K562 (cell line): Measurements from ENCODE around the gene SMIM8. TPM values are rescaled to one million over a fixed set of nuclear protein-coding genes. Genes with fewer than 3 reads are reported as not detected.

Source experiments
- ATAC-seq: fragments of 200-7000 bp; cut with Tn5 transposase; 3 replicates; pipeline ENCODE4 v1.9.1; 2020; ENCODE audit warnings: moderate library complexity
- BruUV-seq: library from RNA; stranded (reverse); fragments of 400-500 nt; replicated peaks from 2 replicates; lab custom pipeline; 2021; lab: Mats Ljungman, UMichigan
- CTCF ChIA-PET: fragments of 300-600 bp; formaldehyde crosslinking; extraction: SDS; loops from one replicate; lab custom pipeline; 2021; ENCODE audit warnings: low intra/inter-chr PET ratio; lab: Yijun Ruan, JAX
- POLR2A ChIA-PET: fragments of 300-600, 350-650 bp; sonication (Branson Sonifier 250); formaldehyde crosslinking; extraction: SDS; loops from one replicate; lab custom pipeline; 2021; ENCODE audit warnings: antibody characterized with exemption, inconsistent platforms; lab: Yijun Ruan, JAX
- DNase-seq, 4 experiments: peaks; one replicate each; pipeline versions ENCODE4 v3.0.0 to v3.0.0-alpha.2; 2011 to 2018; ENCODE audit warnings: low spot score in 3 of 4, mixed read lengths in 3 of 4; ENCODE audit errors: extremely low read depth in 1 of 4
- FAIRE-seq: peaks from 2 replicates; lab custom pipeline; 2011; peaks lifted over from hg19 to GRCh38; lab: Jason Lieb, UNC
- H2AFZ ChIP-seq: 2 replicates; pipeline ENCODE4 v1.6.0; 2011; ENCODE audit warnings: low read depth, low read length, control low read depth, inconsistent platforms
- H3K27ac ChIP-seq: fragments of 200-600 bp; 3 replicates; pipeline ENCODE4 v1.8.0; 2011; ENCODE audit warnings: low read depth, mild to moderate bottlenecking, control low read depth, inconsistent platforms, low read length, moderate library complexity, mixed read lengths; ENCODE audit errors: extremely low read depth
- H3K27me3 ChIP-seq, 2 experiments: fragments of 300-600 bp in 1 of 2; 2 replicates in 1 of 2; 3 replicates in 1 of 2; pipeline versions ENCODE4 v1.6.0 to v1.8.0; 2011; ENCODE audit warnings: inconsistent platforms in 2 of 2, low read length in 2 of 2, mild to moderate bottlenecking in 1 of 2, mixed read lengths in 1 of 2, moderate library complexity in 1 of 2; ENCODE audit not compliant: control insufficient read depth in 2 of 2, insufficient read depth in 2 of 2
- H3K36me3 ChIP-seq: fragments of 300-600 bp; 3 replicates; pipeline ENCODE4 v1.8.0; 2011; ENCODE audit warnings: mild to moderate bottlenecking, low read length, inconsistent platforms; ENCODE audit not compliant: control insufficient read depth, insufficient read depth
- H3K4me1 ChIP-seq, 2 experiments: fragments of 200-600 bp in 1 of 2; replicated peaks in 1 of 2; 2 replicates in 1 of 2; 3 replicates in 1 of 2; pipeline versions ENCODE4 v1.5.1 to v1.8.0; 2011; ENCODE audit warnings: inconsistent platforms in 2 of 2, low read length in 2 of 2, mild to moderate bottlenecking in 1 of 2, mixed read lengths in 1 of 2, moderate library complexity in 1 of 2; ENCODE audit not compliant: control insufficient read depth in 2 of 2, insufficient read depth in 2 of 2
- H3K4me2 ChIP-seq: 2 replicates; pipeline ENCODE4 v1.6.1; 2011; ENCODE audit warnings: low read length, control low read depth, inconsistent platforms, mixed read lengths; ENCODE audit not compliant: insufficient read depth
- H3K4me3 ChIP-seq: fragments of 200-600 bp; sonication (generic), shearing (Covaris generic); 2 replicates; pipeline ENCODE4 v1.5.1; 2016; ENCODE audit warnings: control low read depth, inconsistent platforms
- H3K79me2 ChIP-seq: fragments of 200-600 bp; 3 replicates; pipeline ENCODE4 v1.8.0; 2011; ENCODE audit warnings: low read length, inconsistent platforms; ENCODE audit not compliant: control insufficient read depth, insufficient read depth
- H3K9ac ChIP-seq, 2 experiments: 2 replicates each; pipeline versions ENCODE4 v1.6.0 to v1.6.1; 2011; ENCODE audit warnings: low read depth in 2 of 2, low read length in 2 of 2, control low read depth in 1 of 2, inconsistent platforms in 1 of 2, mild to moderate bottlenecking in 1 of 2, mixed read lengths in 1 of 2; ENCODE audit not compliant: insufficient read depth in 1 of 2
- H3K9me1 ChIP-seq: one replicate; pipeline ENCODE4 v1.6.0; 2011; ENCODE audit warnings: inconsistent platforms, mild to moderate bottlenecking, low read length, moderate library complexity; ENCODE audit not compliant: control insufficient read depth, insufficient read depth
- H3K9me3 ChIP-seq: replicated peaks from 2 replicates; pipeline ENCODE4 v1.5.1; 2011; ENCODE audit warnings: low read depth, low read length, inconsistent platforms; ENCODE audit not compliant: control insufficient read depth, insufficient read depth
- H4K20me1 ChIP-seq: replicated peaks from 2 replicates; pipeline ENCODE4 v1.6.1; 2011; ENCODE audit warnings: low read length, inconsistent platforms, mixed read lengths; ENCODE audit not compliant: control insufficient read depth, insufficient read depth
- ARID1B ChIP-seq: fragments of 450-650 bp; IDR thresholded peaks from 2 replicates; pipeline ENCODE4 v1.6.1; 2016; ENCODE audit warnings: antibody characterized with exemption, mild to moderate bottlenecking, inconsistent platforms
- ATF1 ChIP-seq, 2 experiments: fragments of 450-650 bp in 1 of 2; IDR thresholded peaks; 2 replicates each; pipeline ENCODE4 v1.6.1; 2016; ENCODE audit warnings: missing compliant biosample characterization in 1 of 2, missing genetic modification characterization in 1 of 2
- CBFA2T3 ChIP-seq: fragments of 450-650 bp; IDR thresholded peaks from 2 replicates; pipeline ENCODE4 v1.6.1; 2017
- FUS ChIP-seq: fragments of 200-400 bp; formaldehyde crosslinking; optimal IDR thresholded peaks from 2 replicates; pipeline ENCODE3; 2017; ENCODE audit warnings: low read depth, low read length
- GTF3C2 ChIP-seq: IDR thresholded peaks from 3 replicates; pipeline ENCODE4 v1.6.1; 2011; ENCODE audit warnings: borderline replicate concordance, mild to moderate bottlenecking, moderate library complexity; ENCODE audit not compliant: insufficient read length; ENCODE audit errors: extremely low read depth
- ZBTB11 ChIP-seq, 3 experiments: fragments of 200-800 bp in 1 of 3; fragments of 250-450 bp in 1 of 3; fragments of 450-650 bp in 1 of 3; sonication (Bioruptor Pico) in 1 of 3; sonication (Bioruptor generic) in 1 of 3; formaldehyde crosslinking in 1 of 3; IDR thresholded peaks; 2 replicates each; pipeline versions ENCODE4 v1.6.1 to v1.8.0; 2016 to 2022; ENCODE audit warnings: mild to moderate bottlenecking in 2 of 3, missing genetic modification characterization in 2 of 3, missing compliant biosample characterization in 1 of 3, moderate library complexity in 1 of 3
- ZBTB26 ChIP-seq: fragments of 450-650 bp; formaldehyde crosslinking; IDR thresholded peaks from 2 replicates; pipeline ENCODE4 v1.4.0; 2022; ENCODE audit warnings: missing genetic modification characterization
- WGBS: fragments of 100-300 bp; shearing (Covaris generic); methylation state at CpG from one replicate; pipeline ENCODE4 v1.1.6; 2016; ENCODE audit warnings: low coverage, mixed read lengths; ENCODE audit not compliant: insufficient coverage; ENCODE audit errors: missing lambda C conversion rate; 5-methylcytosine and 5-hydroxymethylcytosine counted together
- in situ Hi-C: fragments of 300-500 bp; cut with MboI; formaldehyde crosslinking; loops from 4 replicates; pipeline ENCODE4 v1.15.0; 2018; ENCODE audit warnings: inconsistent platforms, mixed read lengths
- intact Hi-C: fragments of 100-400 bp; cut with micrococcal nuclease; formaldehyde crosslinking; loops from 2 replicates; pipeline ENCODE4 v1.14.2; 2022
- polyA plus RNA-seq, 8 experiments: library from polyadenylated mRNA; depleted of rRNA in 4 of 8; stranded (reverse) in 5 of 8; unstranded in 3 of 8; fragments of >200 nt; fragmentation: Nextera tagmentation in 2 of 8; fragmentation: Illumina TruSeq in 1 of 8; extraction: Ambion mirVana in 2 of 8; extraction: Trizol in 1 of 8; gene quantifications; 2 replicates each; pipeline versions ENCODE4 v1.2.1 to v1.2.3, GENCODE V29; 2011 to 2014; ENCODE audit warnings: inconsistent platforms in 1 of 8, missing spikeins in 1 of 8
- total RNA-seq, 7 experiments: library from RNA; depleted of rRNA in 6 of 7; stranded (reverse); fragments of >200 nt in 6 of 7; fragmentation: Illumina TruSeq in 2 of 7; extraction: Trizol in 2 of 7; gene quantifications; 2 replicates each; pipeline versions ENCODE4 v1.2.1 to v1.2.3, GENCODE V29; 2011 to 2021; ENCODE audit warnings: low replicate concordance in 1 of 7

SMIM8 gene
- total and polyA plus RNA-seq, 9 of the 15 experiments (the other 6 are each of a cell fraction or from before 2014, with no cell fraction given), result 8.3 to 53.7 (median 15.1) TPM

- TF ChIP-seq CBFA2T3 (peak; percentile 80), ARID1B (peak; percentile 73), ZBTB26 (no peak)
These were observed 14.0 kb downstream of the SMIM8 start (continued) for GRCh38 chr6:87336367-87336766.

GRCh38 chr6:87340230-87340629 lies 17.8 kb downstream of the SMIM8 start:
- in situ Hi-C loops (no loop called here), intact Hi-C loops (no loop called here)
- 45% methylated on average over 4 of the region's 4 CpGs for WGBS
- Histone ChIP-seq H3K79me2 (peaks cover 3% of the 10 kb centered on the region; the same call in 2 of the 3 replicates), H3K36me3 (no peaks in the 10 kb centered on the region; the same call in 2 of the 3 replicates), H3K27ac (peak overlapping the region; percentile 8; the same call in 1 of the 3 replicates), H4K20me1 (no peaks in the 10 kb centered on the region), H3K4me2 (no peak overlapping the region; the same call in 1 of the 2 replicates), H3K4me1 (peaks cover 8 to 20% of the 10 kb centered on the region in 2 experiments; a peak in 3 of 5 replicates), H3K9ac (no peak overlapping the region), H3K27me3 (no peaks in the 10 kb centered on the region), H2AFZ (peak overlapping the region; percentile 57; the same call in 1 of the 2 replicates), H3K9me1 (peaks cover 3% of the 10 kb centered on the region), H3K4me3 (no peak overlapping the region), H3K9me3 (no peaks in the 10 kb centered on the region)
- DNase-seq (peak in 2 of 4 experiments; percentile 17 to 31), FAIRE-seq (no peak), ATAC-seq (peak; percentile 66)
- POLR2A ChIA-PET, result no interaction called here
- BruUV-seq, result no TSS peak
- CTCF ChIA-PET, result interaction anchor here (0.6 kb wide), 1 partner anchor 1463 kb away, joined by 3 read pairs; no protein-coding TSS in a partner anchor
- TF ChIP-seq GTF3C2 (no peak), ATF1 (CRISPR knock-in tag; IDR thresholded peaks at IDR 0.05) (no peak), ATF1 (tag; IDR thresholded peaks at IDR 0.05) (peak; percentile 25; the same call in 1 of the 2 replicates), ARID1B (peak; percentile 28; the same call in 1 of the 2 replicates), FUS (no peak), ZBTB11 (CRISPR knock-in tag; IDR thresholded peaks at IDR 0.05) (0 out of 6 replicates have a peak, but pooled peaks of 1 of the 3 experiments have one; percentile 7)
